GM18517 (cell line): ENCODE measurements around the gene PPP2R2B.

Experiments
- ATAC-seq: cut with Tn5 transposase; IDR thresholded peaks from one replicate; pipeline ENCODE4 v1.9.1; 2021; ENCODE audit warnings: mild to moderate bottlenecking, moderate library complexity; ENCODE audit not compliant: unreplicated experiment

PPP2R2B gene

GRCh38 chr5:146888351-146888978 is 9.9 kb upstream of the PPP2R2B start:
- no peak for ATAC-seq

GRCh38 chr5:146884066-146884626 is 5.6 kb upstream of the PPP2R2B start:
- ATAC-seq, result no peak

- no peak for ATAC-seq
Observed at GRCh38 chr5:146883511-146883910, 5.0 kb upstream of the PPP2R2B start.

GRCh38 chr5:146880966-146881365 is 2.4 kb upstream of the PPP2R2B start:
- no peak for ATAC-seq

GRCh38 chr5:146877783-146878475 is 628 bp downstream of the PPP2R2B start:
- no peak for ATAC-seq

- ATAC-seq, result no peak
Observed at GRCh38 chr5:146877178-146877681, 1.3 kb downstream of the PPP2R2B start.

- ATAC-seq, result no peak
Observed at GRCh38 chr5:146873186-146873917, 5.2 kb downstream of the PPP2R2B start.

- ATAC-seq, result no peak
Observed at GRCh38 chr5:146872188-146872587, 6.4 kb downstream of the PPP2R2B start.

- no peak for ATAC-seq
Observed at GRCh38 chr5:146867996-146868708, 10.4 kb downstream of the PPP2R2B start.

- ATAC-seq, result no peak
Observed at GRCh38 chr5:146866263-146866662, 12.3 kb downstream of the PPP2R2B start.

- ATAC-seq, result no peak
Observed at GRCh38 chr5:146862641-146863040, 15.9 kb downstream of the PPP2R2B start.

GRCh38 chr5:146860213-146860893 is 18.2 kb downstream of the PPP2R2B start:
- ATAC-seq, result no peak

- no peak for ATAC-seq
Observed at GRCh38 chr5:146852089-146852488, 26.5 kb downstream of the PPP2R2B start.

- ATAC-seq, result no peak
Observed at GRCh38 chr5:146851133-146851532, 27.4 kb downstream of the PPP2R2B start.

GRCh38 chr5:146849694-146850303 is 28.8 kb downstream of the PPP2R2B start:
- no peak for ATAC-seq

- no peak for ATAC-seq
Observed at GRCh38 chr5:146848133-146848532, 30.4 kb downstream of the PPP2R2B start.

GRCh38 chr5:146840016-146840415 is 38.5 kb downstream of the PPP2R2B start:
- no peak for ATAC-seq

- ATAC-seq, result no peak
Observed at GRCh38 chr5:146836226-146836842, 42.2 kb downstream of the PPP2R2B start.

GRCh38 chr5:146832985-146833732 is 45.4 kb downstream of the PPP2R2B start:
- no peak for ATAC-seq
